HG03354 (cell line): Measurements from ENCODE around the gene ASCL3.
"Not testable (repeated sequence)": the region's sequence is repeated elsewhere in the genome, so short reads cannot be mapped to it uniquely, and the experiment has no call there.

ENCODE experiments used
- ATAC-seq: cut with Tn5 transposase; IDR thresholded peaks from one replicate; pipeline ENCODE4 v1.9.1; 2021; ENCODE audit warnings: mild to moderate bottlenecking; ENCODE audit not compliant: unreplicated experiment, poor library complexity, severe bottlenecking

The ASCL3 gene

GRCh38 chr11:8956860-8957259, 14.0 kb upstream of the ASCL3 start:
- no peak for ATAC-seq

- no peak for ATAC-seq
Observed at GRCh38 chr11:8948886-8949285, 6.1 kb upstream of the ASCL3 start.

GRCh38 chr11:8947230-8947943, 4.6 kb upstream of the ASCL3 start:
- ATAC-seq = no peak

- ATAC-seq = no peak
Observed at GRCh38 chr11:8941341-8942103, 1.3 kb downstream of the ASCL3 start.

GRCh38 chr11:8937659-8938058, 5.2 kb downstream of the ASCL3 start:
- ATAC-seq = no peak

- ATAC-seq = no peak
Observed at GRCh38 chr11:8937159-8937558, 5.7 kb downstream of the ASCL3 start.

GRCh38 chr11:8935789-8936188, 7.0 kb downstream of the ASCL3 start:
- ATAC-seq = not testable (repeated sequence)

- no peak for ATAC-seq
Observed at GRCh38 chr11:8934742-8935488, 7.9 kb downstream of the ASCL3 start.

GRCh38 chr11:8933931-8934330, 8.9 kb downstream of the ASCL3 start:
- no peak for ATAC-seq

GRCh38 chr11:8932564-8933180, 10.1 kb downstream of the ASCL3 start, which contains the start of gene C11orf16:
C11orf16 (minus strand) TSS chr11:8932947; CDS start chr11:8932308, 639 bp downstream.
- no peak for ATAC-seq

- ATAC-seq = no peak
Observed at GRCh38 chr11:8930456-8931175, 12.2 kb downstream of the ASCL3 start.

- ATAC-seq = no peak
Observed at GRCh38 chr11:8928981-8929615, 13.7 kb downstream of the ASCL3 start.

GRCh38 chr11:8928205-8928604, 14.6 kb downstream of the ASCL3 start:
- no peak for ATAC-seq

- ATAC-seq = no peak
Observed at GRCh38 chr11:8927233-8927632, 15.6 kb downstream of the ASCL3 start.

GRCh38 chr11:8926236-8926635, 16.6 kb downstream of the ASCL3 start:
- ATAC-seq = no peak

- no peak for ATAC-seq
Observed at GRCh38 chr11:8925711-8926110, 17.1 kb downstream of the ASCL3 start.

- ATAC-seq = no peak
Observed at GRCh38 chr11:8922691-8923090, 20.1 kb downstream of the ASCL3 start.

- no peak for ATAC-seq
Observed at GRCh38 chr11:8917157-8917825, 25.5 kb downstream of the ASCL3 start.

GRCh38 chr11:8914661-8915018, 28.2 kb downstream of the ASCL3 start:
- ATAC-seq = no peak
